SK-N-SH (cell line): ENCODE measurements around the gene HSPB1. TPM values are rescaled to one million over a fixed set of nuclear protein-coding genes. Genes with fewer than 3 reads are reported as not detected.

Experiments
- CTCF ChIA-PET: fragments of 300-600, 350-600 bp; formaldehyde crosslinking; extraction: SDS; loops from one replicate; lab custom pipeline; 2021; lab: Yijun Ruan, JAX
- POLR2A ChIA-PET: fragments of 350-600 bp; sonication (Branson Sonifier 250); formaldehyde crosslinking; extraction: SDS; loops from one replicate; lab custom pipeline; 2020; ENCODE audit warnings: antibody characterized with exemption, inconsistent platforms; lab: Yijun Ruan, JAX
- DNase-seq: peaks from one replicate; pipeline ENCODE4 v3.0.0; 2012
- H2AFZ ChIP-seq: fragments of 200-600 bp; sonication (generic); 2 replicates; pipeline ENCODE4 v1.8.1; 2016; ENCODE audit warnings: antibody characterized with exemption, mild to moderate bottlenecking, low read depth
- H3F3A ChIP-seq: fragments of 200-600 bp; sonication (generic); replicated peaks from 2 replicates; pipeline ENCODE3; 2016; ENCODE audit warnings: antibody characterized with exemption, mild to moderate bottlenecking; ENCODE audit not compliant: insufficient read depth
- H3K27ac ChIP-seq, 2 experiments: fragments of 200-500 bp in 1 of 2; fragments of 200-600 bp in 1 of 2; sonication (Bioruptor generic) in 1 of 2; sonication (generic), shearing (Covaris generic) in 1 of 2; 2 replicates each; pipeline versions ENCODE4 v1.5.1 to v1.6.1; 2014 to 2016; ENCODE audit warnings: low read depth in 2 of 2, inconsistent platforms in 1 of 2, low read length in 1 of 2, mild to moderate bottlenecking in 1 of 2, mixed read lengths in 1 of 2
- H3K27me3 ChIP-seq: fragments of 200-600 bp; sonication (generic), shearing (Covaris generic); 2 replicates; pipeline ENCODE4 v1.6.1; 2016; ENCODE audit warnings: mixed run types; ENCODE audit not compliant: insufficient read depth
- H3K36me3 ChIP-seq, 2 experiments: fragments of 200-500 bp in 1 of 2; fragments of 200-600 bp in 1 of 2; sonication (Bioruptor generic) in 1 of 2; sonication (generic) in 1 of 2; replicated peaks in 1 of 2; 2 replicates each; pipeline versions ENCODE3 to v1.5.1; 2014 to 2016; ENCODE audit warnings: low read length in 1 of 2, mild to moderate bottlenecking in 1 of 2; ENCODE audit not compliant: insufficient read depth in 2 of 2, control insufficient read depth in 1 of 2
- H3K4me1 ChIP-seq, 2 experiments: fragments of 200-500 bp in 1 of 2; fragments of 200-600 bp in 1 of 2; sonication (Bioruptor generic) in 1 of 2; sonication (generic), shearing (Covaris generic) in 1 of 2; 2 replicates each; pipeline versions ENCODE4 v1.5.1 to v1.6.1; 2014 to 2016; ENCODE audit warnings: low read depth in 1 of 2, low read length in 1 of 2, mixed run types in 1 of 2; ENCODE audit not compliant: insufficient read depth in 2 of 2, control insufficient read depth in 1 of 2
- H3K4me2 ChIP-seq: fragments of 200-600 bp; sonication (generic), shearing (Covaris generic); 2 replicates; pipeline ENCODE4 v1.6.1; 2017; ENCODE audit warnings: mixed run types
- H3K4me3 ChIP-seq, 2 experiments: fragments of 200-500 bp in 1 of 2; fragments of 200-600 bp in 1 of 2; sonication (Bioruptor generic) in 1 of 2; sonication (generic), shearing (Covaris generic) in 1 of 2; 2 replicates each; pipeline versions ENCODE4 v1.5.1 to v1.8.1; 2014 to 2016; ENCODE audit warnings: low read depth in 2 of 2, inconsistent platforms in 1 of 2, low read length in 1 of 2, mild to moderate bottlenecking in 1 of 2, mixed read lengths in 1 of 2, moderate library complexity in 1 of 2
- H3K79me2 ChIP-seq: fragments of 200-600 bp; sonication (generic); 2 replicates; pipeline ENCODE4 v1.8.1; 2017; ENCODE audit warnings: mild to moderate bottlenecking; ENCODE audit not compliant: insufficient read depth
- H3K9ac ChIP-seq: fragments of 200-600 bp; sonication (generic); 2 replicates; pipeline ENCODE4 v1.6.1; 2017; ENCODE audit warnings: mixed run types
- H3K9me2 ChIP-seq: fragments of 200-600 bp; sonication (generic); 2 replicates; pipeline ENCODE4 v1.6.1; 2017; ENCODE audit warnings: mixed run types
- H3K9me3 ChIP-seq: fragments of 200-600 bp; sonication (generic); 2 replicates; pipeline ENCODE4 v1.6.1; 2017; ENCODE audit warnings: mixed run types, mild to moderate bottlenecking, moderate library complexity
- H4K20me1 ChIP-seq: fragments of 200-600 bp; sonication (generic); 2 replicates; pipeline ENCODE4 v1.6.1; 2017; ENCODE audit warnings: mild to moderate bottlenecking, mixed run types; ENCODE audit not compliant: insufficient read depth
- CHD2 ChIP-seq: fragments of 150-350 bp; IDR thresholded peaks from 2 replicates; pipeline ENCODE4 v1.6.1; 2018; ENCODE audit warnings: low read length; ENCODE audit not compliant: partially characterized antibody
- EZH2phosphoT487 ChIP-seq: fragments of 200-600 bp; sonication (generic); IDR thresholded peaks from 2 replicates; pipeline ENCODE4 v1.6.1; 2017; ENCODE audit warnings: low read depth, mixed run types, mild to moderate bottlenecking, antibody characterized with exemption, moderate library complexity, borderline replicate concordance
- FOSL2 ChIP-seq: IDR thresholded peaks from 2 replicates; pipeline ENCODE4 v1.4.0; 2012; ENCODE audit warnings: low read depth, mild to moderate bottlenecking, moderate library complexity, borderline replicate concordance
- GABPA ChIP-seq: IDR thresholded peaks from 2 replicates; pipeline ENCODE4 v1.4.0; 2012; ENCODE audit warnings: low read depth, mild to moderate bottlenecking
- JUND ChIP-seq: IDR thresholded peaks from 2 replicates; pipeline ENCODE4 v1.4.0; 2012
- MAX ChIP-seq: IDR thresholded peaks from 2 replicates; pipeline ENCODE4 v1.4.0; 2012; ENCODE audit warnings: low read depth
- MEF2A ChIP-seq: IDR thresholded peaks from 2 replicates; pipeline ENCODE4 v1.4.0; 2012; ENCODE audit warnings: low read depth, borderline replicate concordance
- MXI1 ChIP-seq: IDR thresholded peaks from 2 replicates; pipeline ENCODE4 v1.6.1; 2012; ENCODE audit warnings: mild to moderate bottlenecking, low read depth, low read length, improper control_type of control experiment
- POLR2AphosphoS5 ChIP-seq: IDR thresholded peaks from 2 replicates; pipeline ENCODE4 v1.6.1; 2012; ENCODE audit warnings: low read depth, low read length
- RAD21 ChIP-seq: IDR thresholded peaks from 2 replicates; pipeline ENCODE4 v1.6.1; 2012; ENCODE audit warnings: mild to moderate bottlenecking, low read length
- RCOR1 ChIP-seq: fragments of 150-350 bp; IDR thresholded peaks from 2 replicates; pipeline ENCODE4 v1.6.1; 2017; ENCODE audit warnings: antibody characterized with exemption, low read length
- RXRA ChIP-seq: IDR thresholded peaks from 2 replicates; pipeline ENCODE4 v1.4.0; 2012; ENCODE audit warnings: low read depth, mild to moderate bottlenecking, borderline replicate concordance
- SMC3 ChIP-seq: IDR thresholded peaks from 2 replicates; pipeline ENCODE4 v1.6.1; 2012; ENCODE audit warnings: low read depth, low read length, improper control_type of control experiment
- TAF1 ChIP-seq: IDR thresholded peaks from 2 replicates; pipeline ENCODE4 v1.6.1; 2012; ENCODE audit warnings: low read depth, mild to moderate bottlenecking, low read length, moderate library complexity, borderline replicate concordance
- TCF12 ChIP-seq: IDR thresholded peaks from 2 replicates; pipeline ENCODE4 v1.4.0; 2012
- YY1 ChIP-seq: IDR thresholded peaks from 2 replicates; pipeline ENCODE4 v1.4.0; 2012; ENCODE audit warnings: low read depth, mild to moderate bottlenecking
- ZBTB33 ChIP-seq: IDR thresholded peaks from 2 replicates; pipeline ENCODE4 v1.4.0; 2012; ENCODE audit warnings: low read depth, borderline replicate concordance
- WGBS: methylation state at CpG from one replicate; pipeline ENCODE4 v1.1.6; 2017; ENCODE audit warnings: low lambda C conversion rate; 5-methylcytosine and 5-hydroxymethylcytosine counted together
- polyA plus RNA-seq, 3 experiments: library from polyadenylated mRNA; depleted of rRNA; stranded (reverse); fragments of >200 nt; gene quantifications; 2 replicates each; pipeline ENCODE4 v1.2.3, GENCODE V29; 2012
- TF ChIP-seq, protein P1 (sequence below): IDR thresholded peaks from 2 replicates; pipeline ENCODE4 v1.6.1; 2012; ENCODE audit warnings: mild to moderate bottlenecking, low read depth, low read length, moderate library complexity
- TF ChIP-seq, protein P2 (sequence below): fragments of 200-600 bp; sonication (generic); IDR thresholded peaks from 2 replicates; pipeline ENCODE4 v1.6.1; 2017; ENCODE audit warnings: antibody characterized with exemption, mild to moderate bottlenecking, moderate library complexity
- TF ChIP-seq, protein P3 (sequence below): fragments of 150-350 bp; IDR thresholded peaks from 2 replicates; pipeline ENCODE4 v1.6.1; 2017; ENCODE audit warnings: antibody characterized with exemption, low read length, low read depth, borderline replicate concordance

The HSPB1 gene
- polyA plus RNA-seq, 1 of the 3 experiments (the other 2 are of a cell fraction): 824 TPM

GRCh38 chr7:76272851-76273497, 29.5 kb upstream of the HSPB1 start:
- Histone ChIP-seq H3K4me3 (no peak overlapping the region), H2AFZ (no peak overlapping the region), H3K9me3 (no peaks in the 10 kb centered on the region), H3K9me2 (no peaks in the 10 kb centered on the region), H3K27me3 (no peaks in the 10 kb centered on the region), H3K4me1 (no peaks in the 10 kb centered on the region), H3K9ac (no peak overlapping the region), H3K36me3 (no peaks in the 10 kb centered on the region), H3F3A (no peaks in the 10 kb centered on the region), H3K79me2 (no peaks in the 10 kb centered on the region), H3K27ac (no peak overlapping the region), H3K4me2 (no peak overlapping the region), H4K20me1 (no peaks in the 10 kb centered on the region)
- ChIA-PET POLR2A (interaction anchor here (1.1 kb wide), 1 partner anchor 11 kb away, joined by 3 read pairs; no protein-coding TSS in a partner anchor), CTCF (interaction anchor here (1.0 to 9.7 kb wide), 8 partner anchors 10 to 95 kb away, joined by 3 to 90 read pairs (median 6); partner anchors contain the start of gene SRRM3)
- 66% methylated on average over 7 of the region's 7 CpGs for WGBS
- no peak for DNase-seq
- no peak for TF ChIP-seq TAF1
- no peak for TF ChIP-seq ZBTB33
- TF ChIP-seq, protein P1, sequence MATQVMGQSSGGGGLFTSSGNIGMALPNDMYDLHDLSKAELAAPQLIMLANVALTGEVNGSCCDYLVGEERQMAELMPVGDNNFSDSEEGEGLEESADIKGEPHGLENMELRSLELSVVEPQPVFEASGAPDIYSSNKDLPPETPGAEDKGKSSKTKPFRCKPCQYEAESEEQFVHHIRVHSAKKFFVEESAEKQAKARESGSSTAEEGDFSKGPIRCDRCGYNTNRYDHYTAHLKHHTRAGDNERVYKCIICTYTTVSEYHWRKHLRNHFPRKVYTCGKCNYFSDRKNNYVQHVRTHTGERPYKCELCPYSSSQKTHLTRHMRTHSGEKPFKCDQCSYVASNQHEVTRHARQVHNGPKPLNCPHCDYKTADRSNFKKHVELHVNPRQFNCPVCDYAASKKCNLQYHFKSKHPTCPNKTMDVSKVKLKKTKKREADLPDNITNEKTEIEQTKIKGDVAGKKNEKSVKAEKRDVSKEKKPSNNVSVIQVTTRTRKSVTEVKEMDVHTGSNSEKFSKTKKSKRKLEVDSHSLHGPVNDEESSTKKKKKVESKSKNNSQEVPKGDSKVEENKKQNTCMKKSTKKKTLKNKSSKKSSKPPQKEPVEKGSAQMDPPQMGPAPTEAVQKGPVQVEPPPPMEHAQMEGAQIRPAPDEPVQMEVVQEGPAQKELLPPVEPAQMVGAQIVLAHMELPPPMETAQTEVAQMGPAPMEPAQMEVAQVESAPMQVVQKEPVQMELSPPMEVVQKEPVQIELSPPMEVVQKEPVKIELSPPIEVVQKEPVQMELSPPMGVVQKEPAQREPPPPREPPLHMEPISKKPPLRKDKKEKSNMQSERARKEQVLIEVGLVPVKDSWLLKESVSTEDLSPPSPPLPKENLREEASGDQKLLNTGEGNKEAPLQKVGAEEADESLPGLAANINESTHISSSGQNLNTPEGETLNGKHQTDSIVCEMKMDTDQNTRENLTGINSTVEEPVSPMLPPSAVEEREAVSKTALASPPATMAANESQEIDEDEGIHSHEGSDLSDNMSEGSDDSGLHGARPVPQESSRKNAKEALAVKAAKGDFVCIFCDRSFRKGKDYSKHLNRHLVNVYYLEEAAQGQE: no peak
- no peak for TF ChIP-seq RXRA
- TF ChIP-seq POLR2AphosphoS5: no peak
- no peak for TF ChIP-seq TCF12
- TF ChIP-seq, protein P2, sequence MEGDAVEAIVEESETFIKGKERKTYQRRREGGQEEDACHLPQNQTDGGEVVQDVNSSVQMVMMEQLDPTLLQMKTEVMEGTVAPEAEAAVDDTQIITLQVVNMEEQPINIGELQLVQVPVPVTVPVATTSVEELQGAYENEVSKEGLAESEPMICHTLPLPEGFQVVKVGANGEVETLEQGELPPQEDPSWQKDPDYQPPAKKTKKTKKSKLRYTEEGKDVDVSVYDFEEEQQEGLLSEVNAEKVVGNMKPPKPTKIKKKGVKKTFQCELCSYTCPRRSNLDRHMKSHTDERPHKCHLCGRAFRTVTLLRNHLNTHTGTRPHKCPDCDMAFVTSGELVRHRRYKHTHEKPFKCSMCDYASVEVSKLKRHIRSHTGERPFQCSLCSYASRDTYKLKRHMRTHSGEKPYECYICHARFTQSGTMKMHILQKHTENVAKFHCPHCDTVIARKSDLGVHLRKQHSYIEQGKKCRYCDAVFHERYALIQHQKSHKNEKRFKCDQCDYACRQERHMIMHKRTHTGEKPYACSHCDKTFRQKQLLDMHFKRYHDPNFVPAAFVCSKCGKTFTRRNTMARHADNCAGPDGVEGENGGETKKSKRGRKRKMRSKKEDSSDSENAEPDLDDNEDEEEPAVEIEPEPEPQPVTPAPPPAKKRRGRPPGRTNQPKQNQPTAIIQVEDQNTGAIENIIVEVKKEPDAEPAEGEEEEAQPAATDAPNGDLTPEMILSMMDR: no peak
- no peak for TF ChIP-seq SMC3
- no peak for TF ChIP-seq MEF2A
- TF ChIP-seq, protein P3, sequence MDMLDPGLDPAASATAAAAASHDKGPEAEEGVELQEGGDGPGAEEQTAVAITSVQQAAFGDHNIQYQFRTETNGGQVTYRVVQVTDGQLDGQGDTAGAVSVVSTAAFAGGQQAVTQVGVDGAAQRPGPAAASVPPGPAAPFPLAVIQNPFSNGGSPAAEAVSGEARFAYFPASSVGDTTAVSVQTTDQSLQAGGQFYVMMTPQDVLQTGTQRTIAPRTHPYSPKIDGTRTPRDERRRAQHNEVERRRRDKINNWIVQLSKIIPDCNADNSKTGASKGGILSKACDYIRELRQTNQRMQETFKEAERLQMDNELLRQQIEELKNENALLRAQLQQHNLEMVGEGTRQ: no peak
- TF ChIP-seq JUND: no peak
- TF ChIP-seq RCOR1: no peak
- TF ChIP-seq MAX: no peak
- no peak for TF ChIP-seq CHD2
- TF ChIP-seq RAD21: no peak
- TF ChIP-seq FOSL2: no peak
- no peak for TF ChIP-seq EZH2phosphoT487
- no peak for TF ChIP-seq YY1
- TF ChIP-seq MXI1: no peak
- TF ChIP-seq GABPA: no peak
